GM18519 (cell line): Measurements from ENCODE around the gene PEBP1.

ENCODE experiments used
- ATAC-seq: cut with Tn5 transposase; IDR thresholded peaks from one replicate; pipeline ENCODE4 v1.9.1; 2021; ENCODE audit warnings: mild to moderate bottlenecking, moderate library complexity; ENCODE audit not compliant: unreplicated experiment, low FRiP score

The PEBP1 gene

DNA sequence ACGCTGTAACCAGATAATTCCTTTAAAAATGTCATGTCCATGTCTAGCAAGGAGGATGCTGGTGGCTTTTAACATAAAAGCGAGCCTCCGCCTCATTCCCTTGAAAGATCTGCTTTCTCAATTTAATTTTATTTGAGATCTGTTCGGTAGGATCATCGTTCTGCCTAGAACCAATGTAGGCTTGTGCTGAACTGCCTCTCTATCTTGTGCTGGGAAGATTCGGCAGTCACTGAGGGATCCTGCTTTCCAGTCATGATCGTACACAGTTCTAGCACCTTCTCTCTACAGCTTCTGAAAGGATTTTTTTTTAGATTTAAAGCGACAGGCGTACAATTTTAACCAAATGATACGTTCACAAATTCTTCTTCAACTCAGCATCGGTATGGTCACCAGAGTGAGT lies 54.3 kb downstream of the PEBP1 start:
- no peak for ATAC-seq

DNA sequence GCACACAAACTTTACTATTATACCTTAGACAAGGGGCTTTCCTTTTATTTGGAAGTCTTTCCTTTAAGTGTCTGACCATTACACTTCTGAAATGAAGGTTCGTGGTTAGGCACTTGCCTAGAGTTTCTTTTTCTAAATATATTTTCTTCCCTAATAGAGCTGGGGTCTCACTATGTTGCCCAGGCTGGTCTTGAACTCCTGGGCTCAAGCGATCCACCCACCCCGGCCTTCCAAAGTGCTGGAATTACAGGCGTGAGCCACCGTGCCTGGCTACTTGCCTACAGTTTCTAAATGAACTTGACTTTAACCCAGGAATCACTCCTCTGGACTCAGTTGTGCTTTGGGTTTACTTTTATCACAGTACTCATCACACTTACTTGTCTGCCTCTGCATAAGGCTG lies 57.6 kb downstream of the PEBP1 start:
- ATAC-seq, result no peak

DNA sequence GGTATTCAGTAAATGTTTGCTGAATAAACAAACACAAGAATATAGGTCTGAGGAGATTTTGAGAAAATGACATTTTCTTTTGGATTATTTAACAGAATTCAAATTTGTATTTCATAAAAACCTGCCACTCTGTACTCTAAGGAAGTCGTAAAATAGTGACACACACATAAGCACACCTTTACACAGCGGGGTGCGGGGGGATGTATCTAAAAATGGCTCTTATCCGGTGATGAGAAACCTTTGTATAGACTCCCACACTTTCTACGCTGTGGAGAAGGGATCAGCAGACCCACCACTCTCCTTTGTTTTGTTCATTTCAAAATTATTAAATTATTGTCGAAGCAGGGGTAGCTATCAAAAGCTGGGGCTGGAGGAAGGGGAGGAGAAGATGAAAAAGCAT lies 58.0 kb downstream of the PEBP1 start:
- ATAC-seq, result no peak
